Neuronal stem cell (in vitro differentiated cells): Measurements from ENCODE around the gene ARL4A.

ENCODE experiments used
- DNase-seq: peaks from one replicate; pipeline ENCODE4 v3.0.0-alpha.2; 2013; ENCODE audit warnings: low spot score
- H2AFZ ChIP-seq: one replicate; pipeline ENCODE4 v1.6.1; 2013; ENCODE audit warnings: mild to moderate bottlenecking, low read length, inconsistent platforms
- H2AK5ac ChIP-seq: 2 replicates; pipeline ENCODE4 v1.6.1; 2013; ENCODE audit warnings: low read depth, mild to moderate bottlenecking, inconsistent platforms, low read length, moderate library complexity, mixed read lengths
- H2BK120ac ChIP-seq: 2 replicates; pipeline ENCODE4 v1.6.1; 2013; ENCODE audit warnings: low read depth, mild to moderate bottlenecking, inconsistent platforms, low read length, moderate library complexity, mixed read lengths
- H2BK12ac ChIP-seq: one replicate; pipeline ENCODE4 v1.6.1; 2013; ENCODE audit warnings: low read length, inconsistent platforms
- H2BK15ac ChIP-seq: 2 replicates; pipeline ENCODE4 v1.6.1; 2013; ENCODE audit warnings: mild to moderate bottlenecking, low read length, inconsistent platforms, mixed read lengths
- H2BK5ac ChIP-seq: one replicate; pipeline ENCODE4 v1.6.1; 2013; ENCODE audit warnings: inconsistent platforms, mild to moderate bottlenecking, low read length, moderate library complexity
- H3K14ac ChIP-seq: one replicate; pipeline ENCODE4 v1.6.1; 2013; ENCODE audit warnings: low read length, inconsistent platforms
- H3K18ac ChIP-seq: 2 replicates; pipeline ENCODE4 v1.6.1; 2013; ENCODE audit warnings: low read length, inconsistent platforms
- H3K23ac ChIP-seq: 2 replicates; pipeline ENCODE4 v1.6.1; 2013; ENCODE audit warnings: low read depth, mild to moderate bottlenecking, mixed read lengths, low read length, inconsistent platforms; ENCODE audit not compliant: poor library complexity
- H3K27ac ChIP-seq: replicated peaks from 3 replicates; pipeline ENCODE4 v1.5.1; 2013; ENCODE audit warnings: low read length, inconsistent platforms
- H3K27me3 ChIP-seq, 3 experiments: 2 replicates each; pipeline ENCODE4 v1.6.1; 2013; ENCODE audit warnings: low read length in 3 of 3, mild to moderate bottlenecking in 2 of 3, inconsistent platforms in 1 of 3, low read depth in 1 of 3, mixed read lengths in 1 of 3, moderate library complexity in 1 of 3; ENCODE audit not compliant: control insufficient read depth in 3 of 3, insufficient read depth in 3 of 3
- H3K36me3 ChIP-seq, 2 donors: replicated peaks in 1 of 2; 2 replicates each; pipeline ENCODE4 v1.6.1; 2013; ENCODE audit warnings: low read length in 2 of 2; ENCODE audit not compliant: control insufficient read depth in 2 of 2, insufficient read depth in 2 of 2
- H3K4ac ChIP-seq: 2 replicates; pipeline ENCODE4 v1.6.1; 2013; ENCODE audit warnings: inconsistent platforms, mild to moderate bottlenecking, low read length, moderate library complexity
- H3K4me1 ChIP-seq, 2 donors: 1 replicate in 1 of 2; 2 replicates in 1 of 2; pipeline ENCODE4 v1.6.1; 2013; ENCODE audit warnings: low read length in 2 of 2, low read depth in 1 of 2; ENCODE audit not compliant: control insufficient read depth in 2 of 2, insufficient read depth in 1 of 2
- H3K4me2 ChIP-seq: one replicate; pipeline ENCODE4 v1.6.1; 2013; ENCODE audit warnings: mild to moderate bottlenecking, low read length, inconsistent platforms; ENCODE audit not compliant: insufficient read depth, poor library complexity, severe bottlenecking
- H3K4me3 ChIP-seq, 2 donors: 2 replicates each; pipeline ENCODE4 v1.5.1; 2013; ENCODE audit warnings: low read length in 2 of 2, mild to moderate bottlenecking in 2 of 2, inconsistent platforms in 1 of 2, moderate library complexity in 1 of 2
- H3K79me1 ChIP-seq: one replicate; pipeline ENCODE4 v1.6.1; 2013; ENCODE audit warnings: low read depth, mild to moderate bottlenecking, inconsistent platforms, low read length, moderate library complexity
- H3K9ac ChIP-seq: one replicate; pipeline ENCODE4 v1.6.1; 2013; ENCODE audit warnings: mild to moderate bottlenecking, low read depth, low read length, inconsistent platforms; ENCODE audit not compliant: poor library complexity
- H3K9me3 ChIP-seq, 2 donors: replicated peaks in 1 of 2; 2 replicates each; pipeline versions ENCODE3 to v1.6.1; 2013; ENCODE audit warnings: low read length in 2 of 2, mild to moderate bottlenecking in 2 of 2, inconsistent platforms in 1 of 2, low read depth in 1 of 2, mixed read lengths in 1 of 2, moderate library complexity in 1 of 2; ENCODE audit not compliant: control insufficient read depth in 2 of 2, insufficient read depth in 1 of 2
- H4K8ac ChIP-seq: one replicate; pipeline ENCODE4 v1.6.1; 2013; ENCODE audit warnings: low read depth, mild to moderate bottlenecking, inconsistent platforms, low read length, moderate library complexity
- H4K91ac ChIP-seq: one replicate; pipeline ENCODE4 v1.6.1; 2013; ENCODE audit warnings: low read length, low read depth, mild to moderate bottlenecking, inconsistent platforms; ENCODE audit not compliant: poor library complexity
- WGBS, 2 donors: extraction: QIAGEN DNeasy Blood & Tissue Kit; methylation state at CpG; one replicate each; pipeline ENCODE4 v1.1.7; 2013; ENCODE audit warnings: missing lambda C conversion rate in 2 of 2, mixed read lengths in 1 of 2; ENCODE audit not compliant: insufficient read length in 2 of 2, insufficient replicate concordance in 1 of 2; ENCODE audit errors: extremely low coverage in 2 of 2; 5-methylcytosine and 5-hydroxymethylcytosine counted together

ARL4A gene

GRCh38 chr7:12692479-12693259 is 5.2 kb downstream of the ARL4A start:
- Histone ChIP-seq H2AK5ac (no peak overlapping the region), H3K4me3 (no peak overlapping the region), H3K9me3 (peaks cover 0 to 3% of the 10 kb centered on the region in 2 donors), H3K4ac (no peak overlapping the region), H2BK12ac (no peak overlapping the region), H4K91ac (no peak overlapping the region), H3K18ac (no peak overlapping the region), H3K27me3 (no peaks in the 10 kb centered on the region), H2AFZ (no peak overlapping the region), H3K79me1 (no peaks in the 10 kb centered on the region), H3K23ac (no peak overlapping the region), H3K4me2 (no peak overlapping the region), H3K27ac (no peak overlapping the region), H3K14ac (no peak overlapping the region), H2BK5ac (no peak overlapping the region), H4K8ac (no peak overlapping the region), H3K4me1 (no peaks in the 10 kb centered on the region), H2BK15ac (no peak overlapping the region), H3K9ac (no peak overlapping the region), H2BK120ac (no peak overlapping the region), H3K36me3 (peaks cover 0 to 55% of the 10 kb centered on the region in 2 donors)
- no CpG with 5 or more reads among the region's 3 CpGs for WGBS, 2 donors
- DNase-seq: no peak

GRCh38 chr7:12694817-12695216 is 7.4 kb downstream of the ARL4A start:
- whole genome bisulfite sequencing, 2 donors: no CpG with 5 or more reads among the region's 1 CpG
- H3K27ac ChIP-seq: no peak overlapping the region

GRCh38 chr7:12695965-12696364 is 8.5 kb downstream of the ARL4A start:
- Histone ChIP-seq H2BK12ac (no peak overlapping the region), H3K4ac (no peak overlapping the region), H3K27ac (no peak overlapping the region), H3K27me3 (no peaks in the 10 kb centered on the region), H3K36me3 (peaks cover 0 to 51% of the 10 kb centered on the region in 2 donors), H3K23ac (no peak overlapping the region), H3K4me2 (no peak overlapping the region), H4K91ac (no peak overlapping the region), H2AK5ac (no peak overlapping the region), H2BK15ac (no peak overlapping the region), H3K4me1 (no peaks in the 10 kb centered on the region), H3K79me1 (no peaks in the 10 kb centered on the region), H3K9me3 (peaks cover 0 to 17% of the 10 kb centered on the region in 2 donors), H3K4me3 (no peak overlapping the region), H3K18ac (no peak overlapping the region), H2BK120ac (no peak overlapping the region), H4K8ac (no peak overlapping the region), H3K9ac (no peak overlapping the region), H2BK5ac (no peak overlapping the region), H3K14ac (no peak overlapping the region), H2AFZ (no peak overlapping the region)
- no CpG with 5 or more reads among the region's 1 CpG for WGBS, 2 donors
- DNase-seq: no peak

More at GRCh38 chr7:12694817-12695216, 7.4 kb downstream of the ARL4A start:
- no peak overlapping the region for H3K4ac ChIP-seq
- H2BK12ac ChIP-seq: no peak overlapping the region
- H3K9ac ChIP-seq: no peak overlapping the region
- H2BK120ac ChIP-seq: no peak overlapping the region
- H3K4me3 ChIP-seq: no peak overlapping the region
- no peaks in the 10 kb centered on the region for H3K27me3 ChIP-seq
- no peak overlapping the region for H2AK5ac ChIP-seq
- DNase-seq: no peak
- H3K4me1 ChIP-seq: no peaks in the 10 kb centered on the region
- peaks cover 0 to 52% of the 10 kb centered on the region in 2 donors for H3K36me3 ChIP-seq
- no peak overlapping the region for H4K91ac ChIP-seq
- no peak overlapping the region for H2BK15ac ChIP-seq
- no peaks in the 10 kb centered on the region for H3K79me1 ChIP-seq
- H2BK5ac ChIP-seq: no peak overlapping the region
- H3K9me3 ChIP-seq: peaks cover 0 to 6% of the 10 kb centered on the region in 2 donors
- no peak overlapping the region for H3K4me2 ChIP-seq
- no peak overlapping the region for H3K14ac ChIP-seq
- H3K23ac ChIP-seq: no peak overlapping the region
- no peak overlapping the region for H2AFZ ChIP-seq
- no peak overlapping the region for H4K8ac ChIP-seq
- no peak overlapping the region for H3K18ac ChIP-seq

- no peak overlapping the region for H3K18ac ChIP-seq
- H2AFZ ChIP-seq: no peak overlapping the region
- no peak for DNase-seq
- no peaks in the 10 kb centered on the region for H3K79me1 ChIP-seq
- peaks cover 0 to 27% of the 10 kb centered on the region in 2 donors for H3K36me3 ChIP-seq
- no peak overlapping the region for H2BK5ac ChIP-seq
- H3K14ac ChIP-seq: no peak overlapping the region
- no peak overlapping the region for H3K9ac ChIP-seq
- no peak overlapping the region for H4K91ac ChIP-seq
- H3K27ac ChIP-seq: no peak overlapping the region
- no peak overlapping the region for H3K4me3 ChIP-seq
- H2AK5ac ChIP-seq: no peak overlapping the region
- H2BK120ac ChIP-seq: no peak overlapping the region
- no peak overlapping the region for H3K23ac ChIP-seq
- no peak overlapping the region for H2BK12ac ChIP-seq
- no peaks in the 10 kb centered on the region for H3K4me1 ChIP-seq
- H2BK15ac ChIP-seq: no peak overlapping the region
- no peak overlapping the region for H3K4ac ChIP-seq
- H3K4me2 ChIP-seq: no peak overlapping the region
- WGBS, 2 donors: no CpG with 5 or more reads among the region's 10 CpGs
- H4K8ac ChIP-seq: no peak overlapping the region
- H3K27me3 ChIP-seq: no peaks in the 10 kb centered on the region
- H3K9me3 ChIP-seq: peaks cover 0 to 35% of the 10 kb centered on the region in 2 donors
These were observed 11.9 kb downstream of the ARL4A start for GRCh38 chr7:12699299-12699698.
